ENCODE results near the gene CLDN16.

DNA sequence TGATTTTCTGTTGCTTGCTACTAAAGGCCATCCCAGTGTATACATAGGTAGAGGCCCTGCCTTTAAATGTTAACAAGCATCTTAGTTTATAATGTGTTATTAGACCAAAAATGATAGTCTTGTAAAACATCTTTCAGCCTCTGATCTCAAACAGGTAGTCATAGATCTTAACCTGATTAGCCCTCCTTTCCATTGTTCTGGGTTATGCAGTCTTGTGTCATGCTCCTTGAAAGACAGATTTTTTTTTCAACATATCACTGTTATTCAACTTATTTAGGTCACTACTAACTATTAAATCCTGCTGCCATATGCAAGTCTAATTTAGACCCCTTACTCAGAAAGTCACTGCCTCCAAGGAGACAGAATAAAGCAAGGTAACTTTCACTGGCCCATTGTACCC is 19.1 kb upstream of the CLDN16 start:
- no peak for TF ChIP-seq POLR2A (IDR thresholded peaks at IDR 0.05)
- TF ChIP-seq, protein P1, sequence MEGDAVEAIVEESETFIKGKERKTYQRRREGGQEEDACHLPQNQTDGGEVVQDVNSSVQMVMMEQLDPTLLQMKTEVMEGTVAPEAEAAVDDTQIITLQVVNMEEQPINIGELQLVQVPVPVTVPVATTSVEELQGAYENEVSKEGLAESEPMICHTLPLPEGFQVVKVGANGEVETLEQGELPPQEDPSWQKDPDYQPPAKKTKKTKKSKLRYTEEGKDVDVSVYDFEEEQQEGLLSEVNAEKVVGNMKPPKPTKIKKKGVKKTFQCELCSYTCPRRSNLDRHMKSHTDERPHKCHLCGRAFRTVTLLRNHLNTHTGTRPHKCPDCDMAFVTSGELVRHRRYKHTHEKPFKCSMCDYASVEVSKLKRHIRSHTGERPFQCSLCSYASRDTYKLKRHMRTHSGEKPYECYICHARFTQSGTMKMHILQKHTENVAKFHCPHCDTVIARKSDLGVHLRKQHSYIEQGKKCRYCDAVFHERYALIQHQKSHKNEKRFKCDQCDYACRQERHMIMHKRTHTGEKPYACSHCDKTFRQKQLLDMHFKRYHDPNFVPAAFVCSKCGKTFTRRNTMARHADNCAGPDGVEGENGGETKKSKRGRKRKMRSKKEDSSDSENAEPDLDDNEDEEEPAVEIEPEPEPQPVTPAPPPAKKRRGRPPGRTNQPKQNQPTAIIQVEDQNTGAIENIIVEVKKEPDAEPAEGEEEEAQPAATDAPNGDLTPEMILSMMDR (IDR thresholded peaks at IDR 0.05) = no peak
